Measurements from ENCODE around the gene CREM.

The CREM gene

GRCh38 chr10:35219891-35220890 is 93.5 kb downstream of the CREM start:
- no peak for DNase-seq (ENCODE audit: low spot score)

DNA sequence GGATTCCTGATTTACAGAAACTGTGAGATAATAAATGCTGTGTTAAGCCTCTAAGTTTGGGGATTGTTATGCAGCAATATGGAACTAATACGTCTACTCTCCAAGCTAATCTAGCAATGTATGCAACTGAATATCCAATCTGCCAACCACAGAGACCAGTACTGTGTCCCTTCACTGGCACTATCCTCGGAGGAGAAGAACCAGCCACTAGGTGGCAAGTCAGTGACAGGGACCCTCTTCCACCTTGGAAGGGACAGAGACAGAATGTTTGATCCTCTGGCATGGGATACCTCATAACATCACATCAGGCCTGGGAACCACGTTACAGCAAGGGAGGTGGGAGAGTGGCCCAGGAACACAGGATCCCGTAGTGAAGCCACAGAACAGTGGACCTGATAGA is 96.4 kb downstream of the CREM start:
- no peak for DNase-seq (ENCODE audit: low spot score)

- DNase-seq (ENCODE audit: low spot score) = no peak
These were observed 97.5 kb downstream of the CREM start for GRCh38 chr10:35224045-35224740.

DNA sequence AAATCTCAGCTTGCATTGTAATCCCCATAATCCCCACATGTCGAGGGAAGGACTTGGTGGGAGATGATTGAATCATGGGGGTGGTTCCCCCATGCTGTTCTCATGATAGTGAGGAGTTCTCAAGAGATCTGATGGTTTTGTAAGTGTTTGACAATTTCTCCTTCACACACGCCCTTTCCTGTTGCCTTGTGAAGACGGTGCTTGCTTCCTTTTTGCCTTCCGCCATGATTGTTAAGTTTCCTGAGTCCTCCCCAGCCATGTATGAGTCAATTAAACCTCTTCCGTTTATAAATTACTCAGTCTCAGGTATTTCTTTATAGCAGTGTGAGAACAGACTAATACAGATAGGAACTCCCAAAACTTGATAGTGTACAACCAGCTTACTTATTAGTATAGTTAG is 98.6 kb downstream of the CREM start:
- no peak for DNase-seq (ENCODE audit: low spot score)

- DNase-seq (ENCODE audit: low spot score) = no peak
These were observed 99.9 kb downstream of the CREM start for GRCh38 chr10:35226507-35226906.

DNA sequence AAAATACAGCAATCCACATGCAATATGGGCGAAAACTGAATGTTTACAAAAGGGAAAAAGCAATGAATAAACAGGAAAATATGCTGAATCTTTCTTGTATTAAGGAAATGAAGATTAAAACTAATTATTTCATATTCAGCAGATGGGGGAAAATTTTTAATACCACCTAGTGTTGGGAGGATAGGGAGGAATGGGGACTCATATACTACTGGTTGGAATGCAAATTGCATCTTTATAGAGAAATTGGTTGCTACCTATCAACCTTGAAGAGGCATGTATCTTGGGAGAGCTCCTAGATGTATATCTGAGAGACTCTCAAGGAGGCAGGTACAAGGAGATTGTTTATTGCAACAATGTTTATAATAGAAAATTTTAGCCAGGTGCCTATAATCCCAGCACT is 101.4 kb downstream of the CREM start:
- DNase-seq (ENCODE audit: low spot score) = no peak

- no peak for DNase-seq (ENCODE audit: low spot score)
These were observed 105.0 kb downstream of the CREM start for GRCh38 chr10:35231646-35232045.

- no peak for DNase-seq (ENCODE audit: low spot score)
These were observed 105.9 kb downstream of the CREM start for GRCh38 chr10:35232527-35232926.

- no peak for DNase-seq (ENCODE audit: low spot score)
These were observed 107.4 kb downstream of the CREM start for GRCh38 chr10:35234073-35234472.

DNA sequence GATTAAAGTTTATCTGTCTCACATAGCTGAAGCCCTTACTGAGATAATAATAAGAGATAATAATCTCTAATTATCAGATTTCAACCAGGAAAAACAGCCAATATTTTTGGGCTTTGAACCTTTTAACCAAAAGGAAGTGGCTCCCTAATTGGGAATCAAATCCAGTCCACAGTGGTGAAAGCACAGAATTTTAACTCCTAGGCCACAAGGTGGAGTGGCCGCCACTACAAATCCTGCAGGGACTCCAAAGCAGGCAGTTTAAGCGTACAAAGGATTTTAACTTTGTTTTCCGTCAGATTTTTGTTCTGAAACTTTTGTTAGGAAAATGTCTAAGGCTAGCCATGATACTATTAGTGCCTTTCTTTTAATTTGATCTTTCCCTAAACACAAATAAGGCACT is 110.1 kb downstream of the CREM start:
- no peak for DNase-seq (ENCODE audit: low spot score)

GRCh38 chr10:35237766-35238512 is 111.3 kb downstream of the CREM start:
- no peak for DNase-seq (ENCODE audit: low spot score)

DNA sequence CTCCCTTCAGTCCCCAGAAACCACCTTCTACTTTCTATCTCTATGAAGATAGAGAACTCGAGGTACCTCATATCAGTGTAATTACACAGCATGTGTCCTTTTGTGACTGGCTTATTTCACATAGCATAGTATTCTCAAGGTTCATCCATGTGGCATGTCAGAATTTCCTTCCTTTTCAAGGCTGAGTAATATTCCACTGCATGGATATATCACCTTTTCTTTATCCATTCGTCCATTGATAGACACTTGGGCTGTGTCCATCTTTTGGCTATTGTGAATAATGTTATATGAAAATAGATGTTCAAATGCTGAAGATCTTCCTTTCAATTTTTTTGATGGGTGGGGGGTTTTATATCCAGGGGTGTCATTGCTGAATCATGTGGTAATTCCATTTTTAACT is 117.9 kb downstream of the CREM start:
- no peak for DNase-seq (ENCODE audit: low spot score)

DNA sequence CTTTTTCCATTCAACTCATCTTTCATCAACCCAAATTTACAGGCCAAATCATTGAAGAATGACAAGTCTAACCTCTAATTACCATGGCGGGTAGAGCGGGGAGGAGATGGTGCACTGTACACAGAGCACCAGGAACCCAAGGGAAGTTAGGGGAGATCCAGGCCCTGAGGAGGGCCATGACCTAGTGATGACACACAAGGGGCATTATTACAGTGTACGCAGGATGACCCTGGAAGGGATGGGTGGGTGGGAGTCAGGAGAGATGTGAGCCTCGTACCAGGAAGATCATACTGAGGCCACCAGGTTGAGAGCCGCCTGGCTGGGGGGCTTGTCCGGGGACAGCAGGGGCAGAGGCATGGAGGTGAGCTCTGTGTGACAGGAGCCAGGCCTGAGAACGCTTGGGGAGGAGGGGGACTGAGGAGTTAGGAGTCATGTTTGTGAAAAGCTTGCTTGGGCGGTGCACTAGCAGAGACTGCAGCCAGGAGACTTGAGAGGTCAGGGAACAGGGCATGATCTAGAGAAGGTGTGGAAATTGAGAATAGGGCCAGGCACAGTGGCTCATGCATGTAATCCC is 120.2 kb downstream of the CREM start:
- DNase-seq (ENCODE audit: low spot score) = no peak

- DNase-seq (ENCODE audit: low spot score) = no peak
These were observed 124.9 kb downstream of the CREM start for GRCh38 chr10:35251373-35252100.

- no peak for DNase-seq (ENCODE audit: low spot score)
These were observed 130.7 kb downstream of the CREM start for GRCh38 chr10:35257057-35257983.

DNA sequence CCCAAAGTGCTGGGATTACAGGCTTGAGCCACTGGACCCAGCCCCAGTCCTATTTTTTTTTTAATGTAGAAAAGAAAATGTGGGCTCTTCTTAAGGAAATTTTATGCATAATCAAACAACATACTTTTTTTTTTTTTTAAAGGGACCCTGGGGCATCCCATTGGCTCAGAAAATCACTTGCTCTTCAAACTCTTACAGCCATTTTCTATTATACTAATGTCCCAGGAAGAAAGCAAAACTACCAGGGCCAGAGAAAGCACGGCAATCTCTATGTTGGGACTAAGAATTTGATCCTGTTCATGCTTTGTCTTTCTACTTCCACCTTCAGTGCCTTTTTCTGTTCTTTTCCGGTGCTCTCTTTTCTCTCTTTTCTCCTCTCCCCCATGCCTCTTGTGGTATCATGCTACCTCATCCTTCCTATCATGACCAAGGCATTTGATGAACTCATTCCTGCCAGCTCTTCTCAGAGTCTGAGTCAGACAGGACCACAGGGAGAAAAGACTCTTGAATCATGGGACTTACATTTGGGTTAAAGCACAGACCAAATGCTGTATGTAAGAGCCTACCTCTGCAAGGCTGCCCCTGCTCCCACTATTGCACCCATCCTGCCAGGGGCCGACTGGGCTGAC is 133.2 kb downstream of the CREM start:
- DNase-seq (ENCODE audit: low spot score) = no peak

GRCh38 chr10:35262436-35262835 is 135.8 kb downstream of the CREM start:
- DNase-seq (ENCODE audit: low spot score) = no peak

All from germinal center (tissue), 1 donor.